ENCODE data around the gene SLC10A3. TPM values are rescaled to one million over a fixed set of nuclear protein-coding genes. Genes with fewer than 3 reads are reported as not detected.

SLC10A3 gene
- total and polyA plus RNA-seq, 2 donors (not counting 1 experiment from before 2014, with no cell fraction given), result 17.9 to 36.9 TPM

DNA sequence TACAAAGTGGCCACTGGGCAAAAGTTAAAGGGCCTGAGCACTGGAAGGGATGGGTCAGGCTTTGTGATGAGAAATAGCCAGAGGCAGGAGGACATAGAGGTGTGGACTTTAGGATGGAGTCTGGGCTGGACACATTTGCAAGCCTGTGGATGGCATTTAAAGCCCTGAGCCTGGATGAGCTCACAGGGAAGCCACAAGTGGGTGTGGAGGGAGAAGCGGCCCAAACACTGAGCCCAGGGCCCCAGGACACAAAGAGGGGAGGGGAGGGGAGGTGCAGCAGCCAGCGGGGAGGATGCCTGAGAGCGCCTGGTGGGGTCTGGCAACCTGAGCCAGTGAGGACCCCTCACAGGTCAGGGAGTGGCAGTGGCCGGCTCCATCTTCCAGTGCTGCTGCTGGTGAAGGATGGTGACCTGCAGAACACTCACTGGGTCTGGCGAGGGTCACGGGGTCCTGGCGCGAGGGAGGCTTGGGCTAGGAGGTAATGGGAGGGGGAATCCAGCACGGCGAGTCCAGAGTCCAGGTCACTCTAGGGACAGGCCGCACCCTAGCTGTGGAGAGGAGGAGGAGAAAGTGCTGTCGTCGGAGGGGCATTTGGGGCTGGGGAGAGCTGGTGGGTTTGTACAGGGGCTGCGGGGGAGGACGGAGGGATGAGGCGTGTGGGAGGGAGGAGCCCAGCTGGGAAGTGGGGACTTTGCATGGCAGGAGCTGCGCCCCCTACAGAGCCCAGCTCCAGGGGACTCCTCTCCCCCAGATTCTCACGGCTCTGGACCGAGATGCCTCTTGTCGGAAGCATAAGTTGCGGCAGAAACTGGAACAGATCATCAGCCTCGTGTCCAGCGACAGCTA is 18.4 kb downstream of the SLC10A3 start:
- no peaks in the 10 kb centered on the region for H4K20me1 ChIP-seq (ENCODE audit: control insufficient read depth, insufficient read depth, low read length, poor library complexity, severe bottlenecking)
- POLR2A ChIA-PET, result no interaction called here
- no peak overlapping the region for H3K27ac Mint-ChIP-seq
- H3K9me3 Mint-ChIP-seq (ENCODE audit: insufficient read depth), result no peaks in the 10 kb centered on the region
- DNase-seq (no peak), ATAC-seq (ENCODE audit: low read depth) (no peak)
- no peak overlapping the region for H3K9ac ChIP-seq (ENCODE audit: low read length)
- H3K9me3 ChIP-seq (ENCODE audit: control extremely low read depth in 1 of 3, control insufficient read depth in 2 of 3, insufficient read depth in 1 of 3, low read length in 2 of 3), result no peaks in the 10 kb centered on the region
- H3K4me3 Mint-ChIP-seq, result no peak overlapping the region
- 94% methylated on average over 8 of the region's 23 CpGs for WGBS (ENCODE audit: insufficient coverage)
- peaks cover 0 to 19% of the 10 kb centered on the region in 2 experiments for H3K36me3 ChIP-seq (replicated peaks in 1 of 2; ENCODE audit: control extremely low read depth in 1 of 2, control insufficient read depth in 1 of 2, extremely low read depth in 1 of 2, insufficient read depth in 2 of 2, low read length in 1 of 2)
- intact Hi-C loops (cut with micrococcal nuclease), result no loop called here
- CTCF ChIA-PET, result no interaction called here
- no peaks in the 10 kb centered on the region for H3K4me1 Mint-ChIP-seq
- H2AFZ ChIP-seq (ENCODE audit: insufficient read depth, low read depth, low read length, poor library complexity, severe bottlenecking), result no peak overlapping the region
- H3K27ac ChIP-seq (ENCODE audit: low read length in 2 of 2), result no peak overlapping the region
- H3K27me3 Mint-ChIP-seq, result no peaks in the 10 kb centered on the region
- no peaks in the 10 kb centered on the region for H3K79me2 ChIP-seq (ENCODE audit: control insufficient read depth, insufficient read depth, low read length)
- H3K4me3 ChIP-seq (ENCODE audit: control extremely low read depth in 1 of 5, extremely low read depth in 1 of 5, insufficient read depth in 1 of 5, low read depth in 2 of 5, low read length in 4 of 5), result no peak overlapping the region
- TF ChIP-seq CTCF (IDR thresholded peaks at IDR 0.05), result no peak
- no peak for TF ChIP-seq EZH2 (IDR thresholded peaks at IDR 0.05; ENCODE audit: borderline replicate concordance, insufficient read depth, low read depth, low read length, poor library complexity, severe bottlenecking)
- H3K27me3 ChIP-seq (replicated peaks in 1 of 4; ENCODE audit: control extremely low read depth in 1 of 4, control insufficient read depth in 3 of 4, insufficient read depth in 4 of 4, low read length in 3 of 4), result no peaks in the 10 kb centered on the region
- no peak overlapping the region for H3K4me2 ChIP-seq (replicated peaks; ENCODE audit: low read depth, low read length, poor library complexity, severe bottlenecking)
- no peaks in the 10 kb centered on the region for H3K4me1 ChIP-seq (ENCODE audit: control insufficient read depth in 2 of 2, insufficient read depth in 2 of 2, low read length in 2 of 2)

DNA sequence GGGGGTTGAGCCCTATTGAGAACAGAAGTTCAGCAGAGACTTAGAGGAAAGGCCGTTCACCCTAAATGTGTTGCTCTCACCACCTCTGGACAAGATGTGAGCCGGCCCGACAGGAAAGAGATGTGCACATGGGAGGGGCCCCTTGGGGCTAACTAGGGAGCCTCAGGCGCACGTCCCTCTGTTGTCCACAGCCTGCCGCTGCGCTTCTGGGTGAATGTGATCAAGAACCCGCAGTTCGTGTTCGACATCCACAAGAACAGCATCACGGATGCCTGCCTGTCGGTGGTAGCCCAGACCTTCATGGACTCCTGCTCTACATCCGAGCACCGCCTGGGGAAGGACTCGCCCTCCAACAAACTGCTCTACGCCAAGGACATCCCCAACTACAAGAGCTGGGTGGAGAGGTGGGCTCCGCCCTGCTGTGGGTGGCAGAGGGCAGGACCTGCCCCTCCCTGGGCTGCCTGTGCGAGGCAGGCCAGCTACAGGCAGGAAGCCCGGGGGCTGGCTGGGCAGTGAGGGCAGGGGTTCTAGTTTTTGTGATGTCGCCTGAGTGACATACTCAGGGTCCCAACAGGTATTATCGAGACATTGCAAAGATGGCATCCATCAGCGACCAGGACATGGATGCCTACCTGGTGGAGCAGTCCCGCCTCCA is 19.4 kb downstream of the SLC10A3 start:
- DNase-seq (no peak), ATAC-seq (ENCODE audit: low read depth) (no peak)
- no peaks in the 10 kb centered on the region for H3K9me3 Mint-ChIP-seq (ENCODE audit: insufficient read depth)
- Histone ChIP-seq H3K4me3 (ENCODE audit: control extremely low read depth in 1 of 5, extremely low read depth in 1 of 5, insufficient read depth in 1 of 5, low read depth in 2 of 5, low read length in 4 of 5) (no peak overlapping the region), H3K36me3 (replicated peaks in 1 of 2; ENCODE audit: control extremely low read depth in 1 of 2, control insufficient read depth in 1 of 2, extremely low read depth in 1 of 2, insufficient read depth in 2 of 2, low read length in 1 of 2) (peaks cover 0 to 29% of the 10 kb centered on the region in 2 experiments), H3K4me1 (ENCODE audit: control insufficient read depth in 2 of 2, insufficient read depth in 2 of 2, low read length in 2 of 2) (no peaks in the 10 kb centered on the region), H3K9ac (ENCODE audit: low read length) (no peak overlapping the region), H4K20me1 (ENCODE audit: control insufficient read depth, insufficient read depth, low read length, poor library complexity, severe bottlenecking) (no peaks in the 10 kb centered on the region), H3K27me3 (replicated peaks in 1 of 4; ENCODE audit: control extremely low read depth in 1 of 4, control insufficient read depth in 3 of 4, insufficient read depth in 4 of 4, low read length in 3 of 4) (no peaks in the 10 kb centered on the region), H3K27ac (ENCODE audit: low read length in 2 of 2) (no peak overlapping the region), H3K79me2 (ENCODE audit: control insufficient read depth, insufficient read depth, low read length) (no peaks in the 10 kb centered on the region), H2AFZ (ENCODE audit: insufficient read depth, low read depth, low read length, poor library complexity, severe bottlenecking) (no peak overlapping the region), H3K4me2 (replicated peaks; ENCODE audit: low read depth, low read length, poor library complexity, severe bottlenecking) (no peak overlapping the region), H3K9me3 (ENCODE audit: control extremely low read depth in 1 of 3, control insufficient read depth in 2 of 3, insufficient read depth in 1 of 3, low read length in 2 of 3) (no peaks in the 10 kb centered on the region)
- H3K27me3 Mint-ChIP-seq, result no peaks in the 10 kb centered on the region
- no peak overlapping the region for H3K27ac Mint-ChIP-seq
- intact Hi-C loops (cut with micrococcal nuclease), result no loop called here
- 95% methylated on average over 12 of the region's 23 CpGs for WGBS (ENCODE audit: insufficient coverage)
- no peak for TF ChIP-seq CTCF (IDR thresholded peaks at IDR 0.05)
- TF ChIP-seq EZH2 (IDR thresholded peaks at IDR 0.05; ENCODE audit: borderline replicate concordance, insufficient read depth, low read depth, low read length, poor library complexity, severe bottlenecking), result no peak
- H3K4me3 Mint-ChIP-seq, result no peak overlapping the region
- H3K4me1 Mint-ChIP-seq, result no peaks in the 10 kb centered on the region
- POLR2A ChIA-PET, result no interaction called here
- CTCF ChIA-PET, result no interaction called here

All from B cell (primary cell).